Measurements from ENCODE around the gene RMND5B.

The RMND5B gene

DNA sequence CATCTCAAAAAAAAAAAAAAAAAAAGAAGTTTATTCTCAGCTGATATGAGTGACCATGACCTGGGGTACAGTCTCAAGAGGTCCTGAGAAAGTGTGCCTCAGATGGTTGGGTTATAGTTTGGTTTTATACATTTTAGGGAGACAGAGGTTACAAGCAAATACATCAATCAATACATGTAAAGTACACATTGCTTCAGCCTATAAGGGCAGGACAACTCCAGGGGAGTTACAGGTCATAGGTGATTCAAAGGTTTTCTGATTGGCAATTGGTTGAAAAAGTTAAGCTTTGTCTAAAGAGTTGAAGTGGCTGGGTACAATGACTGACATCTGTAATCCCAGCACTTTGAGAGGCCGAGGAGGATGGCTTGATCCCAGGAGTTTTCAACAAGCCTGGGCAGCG lies 58.6 kb downstream of the RMND5B start:
- TF ChIP-seq, protein P1, sequence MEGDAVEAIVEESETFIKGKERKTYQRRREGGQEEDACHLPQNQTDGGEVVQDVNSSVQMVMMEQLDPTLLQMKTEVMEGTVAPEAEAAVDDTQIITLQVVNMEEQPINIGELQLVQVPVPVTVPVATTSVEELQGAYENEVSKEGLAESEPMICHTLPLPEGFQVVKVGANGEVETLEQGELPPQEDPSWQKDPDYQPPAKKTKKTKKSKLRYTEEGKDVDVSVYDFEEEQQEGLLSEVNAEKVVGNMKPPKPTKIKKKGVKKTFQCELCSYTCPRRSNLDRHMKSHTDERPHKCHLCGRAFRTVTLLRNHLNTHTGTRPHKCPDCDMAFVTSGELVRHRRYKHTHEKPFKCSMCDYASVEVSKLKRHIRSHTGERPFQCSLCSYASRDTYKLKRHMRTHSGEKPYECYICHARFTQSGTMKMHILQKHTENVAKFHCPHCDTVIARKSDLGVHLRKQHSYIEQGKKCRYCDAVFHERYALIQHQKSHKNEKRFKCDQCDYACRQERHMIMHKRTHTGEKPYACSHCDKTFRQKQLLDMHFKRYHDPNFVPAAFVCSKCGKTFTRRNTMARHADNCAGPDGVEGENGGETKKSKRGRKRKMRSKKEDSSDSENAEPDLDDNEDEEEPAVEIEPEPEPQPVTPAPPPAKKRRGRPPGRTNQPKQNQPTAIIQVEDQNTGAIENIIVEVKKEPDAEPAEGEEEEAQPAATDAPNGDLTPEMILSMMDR (IDR thresholded peaks at IDR 0.05): no peak

DNA sequence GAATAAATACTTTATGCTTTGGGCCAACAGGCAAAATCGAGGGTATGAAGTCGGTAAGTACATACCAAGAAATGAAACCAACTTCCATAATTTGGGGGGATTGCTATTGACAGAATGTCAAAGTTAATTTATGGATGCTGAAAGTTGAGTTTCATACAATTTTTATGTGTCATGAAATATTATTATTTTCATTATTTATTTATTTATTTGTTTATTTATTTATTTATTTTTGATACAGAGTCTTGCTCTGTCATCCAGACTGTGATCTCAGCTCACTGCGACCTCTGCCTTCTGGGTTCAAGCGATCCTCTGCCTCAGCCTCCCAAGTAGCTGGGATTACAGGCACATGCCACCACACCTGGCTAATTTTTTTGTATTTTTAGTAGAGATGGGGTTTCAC lies 60.8 kb downstream of the RMND5B start:
- TF ChIP-seq, protein P1 (IDR thresholded peaks at IDR 0.05): no peak

DNA sequence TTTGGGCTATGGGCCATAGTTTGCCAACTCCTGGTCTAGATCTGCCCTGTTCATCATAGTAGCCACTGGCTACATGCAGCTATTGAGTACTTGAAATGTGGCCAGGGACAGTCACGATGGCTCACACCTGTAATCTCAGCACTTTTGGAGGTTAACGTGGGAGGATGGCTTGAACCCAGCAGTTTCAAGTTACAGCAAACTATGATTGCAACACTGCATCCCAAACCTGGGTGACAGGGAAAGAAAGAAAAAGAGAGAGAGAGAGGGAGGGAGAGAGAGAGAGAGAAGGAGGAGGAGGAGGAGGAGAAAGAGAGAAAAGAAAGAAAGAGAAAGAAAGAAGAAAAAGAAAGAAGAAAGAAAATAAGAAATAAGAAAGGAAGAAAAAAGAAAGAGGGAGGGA lies 61.4 kb downstream of the RMND5B start:
- TF ChIP-seq, protein P1 (IDR thresholded peaks at IDR 0.05): no peak

DNA sequence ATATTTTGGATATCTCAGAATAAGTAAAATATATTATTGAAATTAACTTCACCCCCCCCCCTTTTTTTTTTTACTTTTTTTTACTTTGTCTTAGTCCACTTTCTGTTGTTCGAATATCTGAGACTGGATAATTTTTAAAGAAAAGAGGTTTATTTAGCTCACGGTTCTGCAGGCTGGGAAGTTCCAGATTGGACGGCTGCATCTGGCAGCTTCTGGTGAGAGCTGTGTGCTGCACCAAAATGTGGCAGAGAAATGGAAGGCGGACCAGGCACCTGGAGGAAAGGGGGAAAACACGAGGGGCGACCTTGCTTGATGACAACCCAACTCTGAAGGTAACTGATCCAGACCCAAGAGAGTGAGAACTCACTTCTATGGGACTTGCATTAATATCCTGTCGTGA lies 62.0 kb downstream of the RMND5B start:
- TF ChIP-seq, protein P1 (IDR thresholded peaks at IDR 0.05): no peak

DNA sequence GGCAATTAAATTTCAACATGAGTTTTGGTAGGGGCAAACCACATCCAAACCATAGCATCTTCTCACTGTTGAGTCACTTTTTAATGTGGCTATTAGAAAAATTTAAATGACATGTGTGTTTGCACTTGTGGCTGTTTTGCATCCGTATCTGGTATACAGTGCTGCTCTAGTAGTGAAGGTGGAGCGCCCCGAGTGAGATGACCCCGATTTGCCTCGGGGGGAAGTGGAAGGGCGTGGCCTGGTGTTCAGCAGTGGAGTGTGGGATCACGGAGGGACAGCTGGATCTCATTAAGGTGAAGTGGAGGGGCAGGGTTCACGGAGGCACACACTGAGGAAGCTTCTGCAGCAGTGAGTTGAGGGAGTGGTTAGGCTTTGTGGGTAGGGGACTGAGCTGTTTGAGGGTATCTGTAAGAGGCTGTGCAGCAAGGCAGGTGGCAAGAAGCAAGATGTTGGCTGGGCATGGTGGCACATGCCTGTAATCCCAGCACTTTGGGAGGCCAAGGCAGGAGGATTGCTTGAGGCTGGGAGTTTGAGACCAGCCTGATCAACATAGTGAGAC lies 62.5 kb downstream of the RMND5B start:
- TF ChIP-seq, protein P1 (IDR thresholded peaks at IDR 0.05): no peak

DNA sequence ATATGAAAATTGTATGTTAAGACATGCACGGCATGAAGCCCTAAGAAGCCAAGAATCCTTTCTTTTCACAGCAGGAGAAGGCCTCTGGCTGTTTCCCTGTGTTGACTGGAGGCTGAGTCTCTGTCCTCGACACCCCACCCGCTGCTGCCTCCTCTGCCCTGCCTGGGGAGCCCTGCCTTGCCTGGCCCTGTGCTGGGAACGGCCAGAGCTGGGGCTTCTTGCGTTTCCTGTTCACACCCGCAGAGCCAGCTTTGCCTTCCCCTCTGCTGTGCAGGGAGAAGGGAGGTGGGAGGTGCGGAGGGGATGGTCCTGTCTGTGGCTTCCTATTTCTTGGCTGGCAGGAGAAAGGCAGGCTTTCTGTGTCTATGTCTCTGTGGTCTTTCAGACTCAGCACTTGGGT lies 63.2 kb downstream of the RMND5B start:
- TF ChIP-seq, protein P1 (IDR thresholded peaks at IDR 0.05): no peak

DNA sequence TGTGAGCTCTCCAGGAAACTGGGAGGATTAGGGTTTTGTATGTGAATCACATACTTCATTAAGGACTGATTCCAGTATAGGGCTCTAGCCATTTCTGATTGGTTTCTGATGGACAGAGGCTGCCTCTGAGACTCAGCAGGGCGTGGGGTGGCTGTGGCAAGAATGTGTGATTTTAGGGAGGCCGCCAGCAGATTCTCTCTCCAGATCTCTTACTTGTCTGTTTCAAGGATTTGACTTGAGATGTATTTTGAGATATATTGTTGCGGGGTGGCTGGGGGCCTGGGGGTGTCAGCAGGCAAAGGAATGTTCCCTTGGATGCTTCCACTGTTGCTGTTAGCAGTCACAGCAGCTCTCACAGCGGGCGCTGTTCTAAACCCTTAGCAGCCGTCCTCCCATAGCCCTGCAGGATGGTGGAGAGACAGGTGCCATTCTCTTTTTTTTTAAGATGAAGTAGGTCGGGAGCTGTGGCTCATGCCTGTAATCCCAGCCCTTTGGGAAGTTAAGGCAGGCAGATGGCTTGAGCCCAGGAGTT lies 65.5 kb downstream of the RMND5B start:
- TF ChIP-seq, protein P1 (IDR thresholded peaks at IDR 0.05): no peak

DNA sequence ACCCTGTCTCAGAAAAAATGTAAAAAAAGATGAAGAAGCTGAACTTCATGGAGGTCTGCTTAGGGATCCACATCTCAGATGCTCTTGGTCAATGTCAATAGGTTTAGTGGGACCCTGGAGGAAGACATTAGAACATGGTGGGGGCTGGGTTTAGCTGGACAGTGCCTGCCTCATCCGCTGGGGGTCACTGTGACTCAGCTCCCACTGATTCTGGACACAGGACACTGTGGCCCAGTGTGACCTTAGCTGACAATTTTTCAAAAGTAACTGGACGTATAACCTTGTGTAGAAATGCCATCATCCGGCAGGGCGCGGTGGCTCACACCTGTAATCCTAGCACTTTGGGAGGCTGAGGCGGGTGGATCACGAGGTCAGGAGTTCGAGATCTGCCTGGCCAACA lies 66.2 kb downstream of the RMND5B start:
- TF ChIP-seq, protein P1 (IDR thresholded peaks at IDR 0.05): peak; percentile 47
